Measurements from ENCODE around the gene MRPL51.

GRCh38 chr12:6488240-6488639, 4.8 kb downstream of the MRPL51 start:
- TF ChIP-seq CTCF (IDR thresholded peaks at IDR 0.05; ENCODE audit: borderline replicate concordance, extremely low read depth, low read length, poor library complexity, severe bottlenecking) = no peak
- TF ChIP-seq EZH2 (IDR thresholded peaks at IDR 0.05; ENCODE audit: borderline replicate concordance, low read depth, low read length, severe bottlenecking) = no peak

Data from DND-41 (cell line).